GM21737 (cell line): Measurements from ENCODE around the gene CBX7.
"Not testable (repeated sequence)": the region's sequence is repeated elsewhere in the genome, so short reads cannot be mapped to it uniquely, and the experiment has no call there.

Source experiments
- ATAC-seq: cut with Tn5 transposase; IDR thresholded peaks from one replicate; pipeline ENCODE4 v1.9.1; 2021; ENCODE audit warnings: mild to moderate bottlenecking, moderate library complexity; ENCODE audit not compliant: unreplicated experiment

CBX7 gene

GRCh38 chr22:39174498-39175352, 22.2 kb upstream of the CBX7 start:
- no peak for ATAC-seq

DNA sequence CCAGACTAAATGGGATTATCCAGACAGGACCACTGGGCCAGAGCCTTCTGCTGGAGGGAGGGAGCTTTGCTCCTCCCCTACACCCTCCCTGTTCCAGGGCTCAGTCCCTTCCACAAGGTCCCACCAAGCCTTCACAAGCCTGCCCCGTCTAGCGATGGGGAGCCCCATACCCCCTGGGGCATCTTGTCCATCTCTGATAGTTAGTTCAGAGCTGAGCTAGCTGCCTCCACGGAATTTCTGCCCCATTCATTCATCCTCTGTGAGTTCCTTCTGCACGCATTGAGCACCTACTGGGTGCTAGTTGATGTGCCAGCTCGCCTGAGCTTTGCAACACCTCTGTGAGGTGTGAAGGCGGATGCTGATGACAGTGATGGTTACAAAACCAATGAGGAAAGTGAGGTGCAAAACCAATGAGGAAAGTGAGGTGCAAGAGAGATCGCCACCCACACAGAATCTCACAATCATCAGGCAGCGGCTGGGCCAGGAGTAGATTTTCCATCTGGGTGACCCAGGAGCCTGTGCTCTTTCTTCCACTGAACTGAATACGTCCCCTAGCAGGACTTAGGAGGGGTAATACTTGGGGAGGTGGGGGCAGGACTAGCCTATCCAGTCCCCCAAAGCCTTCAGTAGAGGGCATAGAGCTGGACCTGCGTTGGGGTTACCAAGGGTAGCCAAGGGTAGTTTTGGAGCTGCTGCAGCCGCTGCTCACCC, 21.5 kb upstream of the CBX7 start:
- ATAC-seq, result no peak

DNA sequence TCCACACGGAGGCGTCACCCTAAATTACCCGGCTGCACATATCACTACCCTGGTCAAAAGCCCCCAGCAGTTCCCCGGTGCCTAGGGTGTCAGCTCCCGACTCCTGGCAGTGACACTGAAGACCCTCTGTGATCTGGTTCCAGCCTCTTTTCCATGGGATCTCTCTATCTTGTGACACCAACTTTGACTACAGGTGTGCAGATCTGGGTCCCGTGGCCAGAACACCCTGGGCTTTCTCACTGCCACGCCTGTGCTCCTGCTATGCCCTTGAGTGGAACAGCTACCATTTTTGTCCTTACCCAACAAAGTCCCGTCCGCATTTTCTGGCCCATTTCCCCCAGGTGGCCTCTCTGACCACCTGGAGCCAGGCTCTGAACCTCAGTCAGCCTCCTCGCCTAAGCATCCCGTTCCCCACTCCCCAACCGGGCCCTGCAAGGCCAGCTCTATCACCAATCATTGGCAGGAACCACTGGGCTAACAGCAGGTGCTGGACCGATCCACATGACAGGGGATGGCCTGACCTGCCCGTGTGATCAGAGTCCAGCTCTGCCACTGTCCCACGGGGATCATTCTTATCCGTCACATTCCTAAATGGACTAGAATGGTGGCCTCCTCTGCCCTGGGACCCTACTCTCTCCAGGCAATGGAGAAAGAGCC, 20.7 kb upstream of the CBX7 start:
- ATAC-seq, result no peak

- not testable (repeated sequence) for ATAC-seq
Measured at GRCh38 chr22:39172265-39173049, 20.0 kb upstream of the CBX7 start.

DNA sequence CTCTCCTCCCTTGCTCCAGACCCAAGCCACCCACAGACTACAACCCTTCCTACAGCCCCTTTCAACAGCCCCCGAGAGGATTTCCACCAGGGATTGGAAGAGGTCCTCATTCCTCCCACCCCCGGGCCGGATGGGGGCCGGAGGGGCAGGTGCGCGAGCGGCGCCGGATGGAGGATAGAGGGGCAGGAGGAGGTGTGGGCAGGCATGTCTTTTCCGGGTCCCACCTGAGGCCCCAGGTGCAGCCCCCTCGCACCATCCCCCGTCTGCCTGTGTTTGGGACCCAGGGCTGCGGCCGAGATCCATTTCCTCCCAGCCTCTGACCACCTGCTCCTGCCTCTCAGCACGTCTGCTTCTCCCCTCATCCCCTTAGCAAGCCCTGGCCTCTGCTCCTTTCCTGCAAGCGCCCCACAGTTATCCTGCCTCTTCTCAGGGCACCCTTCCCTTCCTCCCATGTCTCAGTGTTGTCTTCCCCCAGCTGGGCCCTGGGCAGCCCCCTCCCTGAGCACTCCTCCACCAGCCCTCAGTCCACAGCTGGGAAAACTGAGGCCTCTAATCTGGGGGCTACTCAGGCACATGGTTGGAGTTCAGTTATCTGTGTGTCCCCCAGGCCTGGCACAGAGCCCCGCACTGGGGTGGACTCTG, 19.3 kb upstream of the CBX7 start:
- no peak for ATAC-seq

- ATAC-seq, result peak; percentile 57
Measured at GRCh38 chr22:39170825-39171622, 18.5 kb upstream of the CBX7 start.

GRCh38 chr22:39169797-39170466, 17.5 kb upstream of the CBX7 start:
- ATAC-seq, result no peak

- ATAC-seq, result no peak
Measured at GRCh38 chr22:39166547-39166946, 14.1 kb upstream of the CBX7 start.

GRCh38 chr22:39156093-39156492, 3.6 kb upstream of the CBX7 start:
- not testable (repeated sequence) for ATAC-seq

GRCh38 chr22:39155421-39155820, 2.9 kb upstream of the CBX7 start:
- ATAC-seq, result no peak

GRCh38 chr22:39153220-39153717, 789 bp upstream of the CBX7 start:
- peak; percentile 10 for ATAC-seq

DNA sequence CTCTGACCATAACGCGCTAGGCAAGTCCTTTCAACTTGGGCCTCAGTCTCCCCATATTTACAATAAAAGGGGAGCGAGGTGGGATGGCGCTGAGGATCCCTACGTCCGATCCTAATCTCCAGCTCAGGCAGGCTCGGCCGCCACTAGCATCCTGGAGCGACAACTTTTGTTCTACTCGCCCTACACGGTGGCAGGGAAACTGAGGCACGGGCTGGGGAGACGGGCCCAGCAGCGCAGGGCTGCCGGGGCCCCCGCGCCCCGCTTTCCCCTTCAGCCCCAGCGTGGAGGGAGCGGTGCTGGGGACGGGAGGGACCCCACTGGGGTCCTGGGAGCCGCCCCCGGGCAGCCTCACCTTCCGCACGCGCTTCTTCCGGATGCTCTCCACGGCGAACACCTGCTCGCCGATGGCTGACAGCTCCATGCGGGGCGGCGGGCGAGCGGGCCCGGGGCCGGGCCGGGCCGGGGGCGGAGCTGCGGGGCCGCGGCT, 413 bp downstream of the CBX7 start:
- ATAC-seq, result no peak

- ATAC-seq, result no peak
Measured at GRCh38 chr22:39151329-39151975, 1.0 kb downstream of the CBX7 start.

DNA sequence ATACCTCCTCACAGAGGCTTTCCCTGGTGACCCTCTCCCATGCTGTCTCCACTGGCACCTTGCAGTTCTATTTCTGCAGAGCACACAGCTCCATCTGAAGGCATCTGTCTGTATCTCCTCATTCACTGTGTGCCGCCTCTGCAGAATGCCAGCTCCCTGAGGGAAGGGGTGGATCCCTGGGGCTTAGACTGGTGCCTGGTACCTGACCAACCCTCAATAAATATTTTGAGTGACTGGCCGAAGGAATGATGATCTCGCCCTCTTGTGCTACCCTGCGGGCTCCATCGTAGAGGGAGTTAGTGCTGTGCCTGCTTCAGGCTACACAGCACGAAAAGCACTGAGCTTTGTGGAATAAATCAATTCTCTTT, 1.6 kb downstream of the CBX7 start:
- ATAC-seq, result no peak

DNA sequence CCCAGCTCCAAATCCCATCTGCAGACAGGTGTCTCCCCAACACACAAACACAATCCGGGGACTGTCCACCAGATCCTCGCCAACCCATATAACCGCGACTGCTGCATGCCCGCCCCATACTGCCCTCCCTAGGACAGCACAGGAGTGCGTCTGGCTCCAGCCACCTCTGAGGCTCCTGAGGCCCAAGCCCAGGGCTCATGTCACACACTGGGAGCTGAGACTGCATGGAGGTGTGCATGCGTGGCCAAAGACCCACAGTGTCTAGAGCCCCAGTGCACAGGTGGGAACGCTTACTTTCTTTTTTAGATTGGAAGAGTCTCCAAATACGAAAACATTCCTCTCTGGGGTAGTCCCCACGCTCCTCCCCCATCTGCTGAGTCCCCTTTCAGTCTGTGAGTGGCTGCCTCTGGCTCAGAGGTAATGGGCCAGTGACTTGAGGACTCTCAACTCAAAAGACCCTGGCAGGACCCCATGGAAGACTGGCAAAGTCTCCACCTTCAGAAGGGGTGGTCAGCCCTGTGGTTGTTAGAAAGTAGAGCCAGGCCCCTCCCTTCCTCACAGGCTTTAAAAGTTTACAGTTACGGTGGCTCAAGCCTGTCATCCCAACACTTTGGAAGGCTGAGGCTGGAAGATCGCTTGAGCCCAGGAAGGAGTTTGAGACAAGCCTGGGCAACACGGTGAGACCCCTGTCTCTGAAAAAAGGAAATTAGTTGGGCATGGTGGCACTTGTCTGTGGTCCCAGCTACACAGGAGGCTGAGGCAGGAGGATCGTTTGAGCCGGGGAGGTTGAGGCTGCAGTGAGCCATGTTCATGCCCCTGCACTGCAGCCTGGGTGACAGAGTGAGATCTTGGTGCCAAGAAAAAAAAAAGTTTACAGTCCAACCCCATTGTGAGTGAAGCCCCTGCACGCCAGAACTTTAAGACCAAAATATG, 2.3 kb downstream of the CBX7 start:
- ATAC-seq, result no peak

DNA sequence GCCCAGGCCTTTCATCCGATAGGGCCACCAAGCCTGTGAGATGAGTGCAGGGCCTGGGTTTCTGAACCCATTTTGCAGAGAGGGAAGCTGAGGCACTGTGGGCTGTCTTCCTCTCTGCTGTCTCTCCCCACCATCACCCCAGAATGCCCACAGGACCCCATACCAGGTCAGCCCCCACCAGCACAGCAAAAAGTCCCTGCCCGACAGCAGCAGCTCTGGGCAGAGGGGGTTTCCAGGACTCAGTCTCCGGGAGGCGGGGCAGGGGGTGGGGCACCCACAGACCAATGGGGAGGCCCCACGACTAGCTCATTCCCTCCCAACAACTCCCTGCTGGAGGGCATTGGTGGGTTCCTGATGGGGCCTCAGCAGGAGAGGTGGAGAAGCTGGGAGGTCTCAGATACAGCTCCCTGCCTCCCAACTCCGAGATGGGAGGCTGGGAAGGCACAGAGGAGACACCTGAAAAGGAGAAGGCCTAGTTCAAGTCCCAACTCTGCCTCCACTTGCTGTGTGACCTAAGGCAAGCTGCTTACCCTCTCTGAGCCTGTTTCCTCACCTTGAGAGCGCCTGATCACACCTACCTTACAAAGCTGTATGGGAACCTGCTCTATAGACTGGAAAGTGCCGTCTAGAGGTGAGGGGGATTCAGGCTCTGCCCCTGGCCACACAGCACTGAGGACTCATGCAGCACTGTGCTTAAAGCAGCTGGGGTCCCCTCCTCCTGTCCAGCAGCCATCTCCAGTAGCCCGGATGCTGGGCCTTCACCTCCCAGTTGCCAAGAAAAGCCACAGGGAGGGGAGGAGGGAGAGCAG, 3.5 kb downstream of the CBX7 start:
- ATAC-seq, result no peak
